Body of pancreas (tissue), 4 donors: Measurements from ENCODE around the gene CFAP410. TPM values are rescaled to one million over a fixed set of nuclear protein-coding genes. Genes with fewer than 3 reads are reported as not detected.

Source experiments
- ATAC-seq: fragments of 150-250 bp; one replicate; pipeline ENCODE4 v1.9.1; 2016
- DNase-seq, 4 donors: peaks; one replicate each; pipeline ENCODE4 v3.0.0-alpha.2; 2019
- H3K27ac ChIP-seq, 4 donors: fragments of 200-600 bp; sonication (generic); 1 replicate in 3 of 4; 2 replicates in 1 of 4; pipeline versions ENCODE4 v1.5.1 to v1.6.1; 2016 to 2019; ENCODE audit warnings: mild to moderate bottlenecking in 1 of 4, mixed read lengths in 1 of 4, moderate library complexity in 1 of 4
- H3K27me3 ChIP-seq, 2 donors: fragments of 200-600 bp; sonication (generic); one replicate each; pipeline ENCODE4 v1.6.0; 2016; ENCODE audit warnings: mild to moderate bottlenecking in 1 of 2
- H3K36me3 ChIP-seq, 2 donors: fragments of 200-600 bp; sonication (generic); replicated peaks in 1 of 2; 2 replicates each; pipeline ENCODE4 v1.5.1; 2016; ENCODE audit warnings: low read depth in 2 of 2; ENCODE audit not compliant: insufficient read depth in 1 of 2
- H3K4me1 ChIP-seq: fragments of 200-600 bp; sonication (generic); one replicate; pipeline ENCODE4 v1.6.0; 2016
- H3K4me3 ChIP-seq, 2 donors: fragments of 200-600 bp; sonication (generic); 1 replicate in 1 of 2; 2 replicates in 1 of 2; pipeline ENCODE4 v1.5.1; 2016 to 2019
- H3K9me3 ChIP-seq, 3 donors: fragments of 200-600 bp; sonication (generic); 1 replicate in 2 of 3; 2 replicates in 1 of 3; pipeline ENCODE4 v1.5.1; 2016
- POLR2A ChIP-seq, 3 donors: fragments of 450-650 bp; IDR thresholded peaks; one replicate each; pipeline ENCODE4 v1.6.1; 2016; ENCODE audit warnings: antibody characterized with exemption in 3 of 3, mild to moderate bottlenecking in 2 of 3
- WGBS, 2 donors: methylation state at CpG; one replicate each; pipeline ENCODE4 v1.1.5; 2017; 5-methylcytosine and 5-hydroxymethylcytosine counted together
- intact Hi-C: fragments of 100-400 bp; cut with DNase I; formaldehyde crosslinking; loops from one replicate; pipeline ENCODE4 v1.15.1; 2023
- total RNA-seq, 2 donors: library from RNA; depleted of rRNA; stranded (reverse); fragments of >200 nt; gene quantifications; one replicate each; pipeline ENCODE4 v1.1.0, GENCODE V29; 2016
- TF ChIP-seq, protein P1 (sequence below), 7 experiments: fragments of 450-650 bp in 4 of 7; fragments of 200-600 bp in 3 of 7; sonication (generic) in 3 of 7; IDR thresholded peaks; one replicate each; pipeline ENCODE4 v1.5.1; 2016 to 2019; ENCODE audit warnings: antibody characterized with exemption in 7 of 7

The CFAP410 gene
- total RNA-seq, 2 donors from 2014 or later = 24.6 to 43.8 TPM

DNA sequence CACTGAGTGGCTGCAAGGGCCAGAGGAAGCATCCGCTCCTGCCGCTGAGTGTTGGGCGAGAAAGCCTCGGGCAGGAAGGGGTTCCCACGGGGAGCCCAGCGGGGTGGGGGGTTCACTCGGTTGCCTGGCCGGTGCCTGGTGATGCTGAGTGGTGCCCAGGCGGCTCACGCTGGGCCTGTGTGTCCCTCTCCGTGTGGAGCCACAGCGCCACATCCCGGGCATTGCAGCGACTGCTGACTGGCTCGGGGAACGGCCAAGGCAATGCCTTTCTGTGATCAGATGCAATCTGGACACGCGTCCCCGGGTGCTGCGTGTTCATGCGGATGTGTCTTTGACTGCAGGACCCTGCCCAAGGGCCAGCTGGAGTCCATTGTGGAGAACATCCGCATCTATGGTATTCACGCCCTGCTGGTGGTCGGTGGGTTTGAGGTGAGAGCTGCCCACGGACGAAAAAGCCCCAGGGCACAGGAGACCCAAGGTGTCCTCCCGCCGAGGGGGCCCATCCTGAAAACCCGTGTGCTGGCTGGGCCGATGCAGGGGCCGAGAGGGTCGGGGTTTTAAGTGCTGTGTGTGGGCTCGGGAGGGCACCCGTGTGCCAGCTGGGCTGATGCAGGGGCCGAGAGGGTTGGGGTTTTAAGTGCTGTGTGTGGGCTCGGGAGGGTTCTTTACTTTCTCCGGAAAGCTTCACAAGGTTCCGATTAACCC, 16.4 kb downstream of the CFAP410 start:
- Histone ChIP-seq H3K4me1 (no peaks in the 10 kb centered on the region), H3K9me3 (no peaks in the 10 kb centered on the region), H3K27me3 (no peaks in the 10 kb centered on the region), H3K4me3 (no peak overlapping the region), H3K27ac (no peak overlapping the region), H3K36me3 (peaks cover 0 to 7% of the 10 kb centered on the region in 2 donors)
- DNase-seq (no peak), ATAC-seq (no peak)
- intact Hi-C loops = no loop called here
- no peak for TF ChIP-seq POLR2A (IDR thresholded peaks at IDR 0.05)
- TF ChIP-seq, protein P1, sequence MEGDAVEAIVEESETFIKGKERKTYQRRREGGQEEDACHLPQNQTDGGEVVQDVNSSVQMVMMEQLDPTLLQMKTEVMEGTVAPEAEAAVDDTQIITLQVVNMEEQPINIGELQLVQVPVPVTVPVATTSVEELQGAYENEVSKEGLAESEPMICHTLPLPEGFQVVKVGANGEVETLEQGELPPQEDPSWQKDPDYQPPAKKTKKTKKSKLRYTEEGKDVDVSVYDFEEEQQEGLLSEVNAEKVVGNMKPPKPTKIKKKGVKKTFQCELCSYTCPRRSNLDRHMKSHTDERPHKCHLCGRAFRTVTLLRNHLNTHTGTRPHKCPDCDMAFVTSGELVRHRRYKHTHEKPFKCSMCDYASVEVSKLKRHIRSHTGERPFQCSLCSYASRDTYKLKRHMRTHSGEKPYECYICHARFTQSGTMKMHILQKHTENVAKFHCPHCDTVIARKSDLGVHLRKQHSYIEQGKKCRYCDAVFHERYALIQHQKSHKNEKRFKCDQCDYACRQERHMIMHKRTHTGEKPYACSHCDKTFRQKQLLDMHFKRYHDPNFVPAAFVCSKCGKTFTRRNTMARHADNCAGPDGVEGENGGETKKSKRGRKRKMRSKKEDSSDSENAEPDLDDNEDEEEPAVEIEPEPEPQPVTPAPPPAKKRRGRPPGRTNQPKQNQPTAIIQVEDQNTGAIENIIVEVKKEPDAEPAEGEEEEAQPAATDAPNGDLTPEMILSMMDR (IDR thresholded peaks at IDR 0.05) = no peak
- 92 to 95% methylated on average over 12 to 36 of the region's 38 CpGs for WGBS, 2 donors

DNA sequence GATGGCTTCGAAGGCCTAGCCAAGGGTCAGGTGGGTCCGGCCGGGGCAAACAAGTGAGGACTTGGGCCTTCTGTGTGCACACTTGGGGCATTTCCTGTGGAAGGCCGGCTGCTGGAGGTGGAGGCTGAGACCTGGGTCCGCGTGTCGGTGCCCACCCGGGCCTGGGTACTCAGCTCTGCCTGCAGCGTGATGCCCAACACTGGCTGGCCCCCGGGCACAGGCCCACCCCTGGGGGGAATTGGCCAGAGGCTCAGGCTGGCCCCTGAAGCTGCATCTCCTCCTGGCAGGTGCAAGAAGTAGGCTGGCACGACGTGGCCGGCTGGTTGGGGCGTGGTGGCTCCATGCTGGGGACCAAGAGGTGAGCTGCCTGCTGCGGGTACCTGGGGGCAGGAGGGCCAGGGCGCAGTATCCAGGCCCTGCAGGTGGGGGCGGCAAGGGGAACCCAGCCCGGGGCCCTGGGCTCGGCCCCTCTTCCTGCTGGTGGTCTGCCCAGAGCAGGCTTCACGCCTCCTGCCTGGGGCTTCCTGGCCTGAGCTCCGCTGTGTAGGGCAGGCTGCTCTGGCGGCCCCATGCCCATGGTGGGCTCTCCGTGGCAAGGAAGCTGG, 17.2 kb downstream of the CFAP410 start:
- intact Hi-C loops = no loop called here
- DNase-seq = no peak
- H3K36me3 ChIP-seq = peaks cover 0 to 7% of the 10 kb centered on the region in 2 donors

DNA sequence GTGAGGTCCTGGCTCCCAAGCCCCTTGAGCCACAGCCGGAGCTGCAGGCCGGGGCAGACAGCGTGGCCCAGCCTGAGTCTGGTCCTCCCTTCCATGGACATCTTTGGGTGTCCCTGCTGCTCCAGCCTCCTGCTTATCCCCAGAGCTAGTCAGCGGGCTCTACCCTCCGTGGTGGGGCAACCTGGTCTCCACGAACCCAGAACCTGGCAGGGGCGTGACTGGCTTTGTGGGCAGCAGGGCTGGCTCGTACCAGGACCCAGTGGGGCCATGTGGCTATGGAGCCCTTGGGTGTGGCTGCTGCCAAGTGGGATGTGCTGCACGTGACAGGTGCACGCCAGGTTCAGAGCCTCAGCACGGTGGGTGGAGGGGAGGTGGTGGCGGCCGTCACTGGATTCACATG, 18.3 kb downstream of the CFAP410 start:
- ATAC-seq (no peak), DNase-seq (no peak)
- WGBS, 2 donors = 91 to 96% methylated on average over 4 to 12 of the region's 13 CpGs
- Histone ChIP-seq H3K4me3 (no peak overlapping the region), H3K36me3 (peaks cover 0 to 9% of the 10 kb centered on the region in 2 donors), H3K4me1 (no peaks in the 10 kb centered on the region), H3K9me3 (no peaks in the 10 kb centered on the region), H3K27me3 (no peaks in the 10 kb centered on the region), H3K27ac (no peak overlapping the region)
- intact Hi-C loops = no loop called here
- TF ChIP-seq, protein P1 (IDR thresholded peaks at IDR 0.05) = no peak
- no peak for TF ChIP-seq POLR2A (IDR thresholded peaks at IDR 0.05)

More for the DNA sequence above, 17.2 kb downstream of the CFAP410 start:
- H3K9me3 ChIP-seq = no peaks in the 10 kb centered on the region
- ATAC-seq = no peak
- no peak overlapping the region for H3K27ac ChIP-seq
- H3K27me3 ChIP-seq = no peaks in the 10 kb centered on the region
- H3K4me3 ChIP-seq = no peak overlapping the region
- TF ChIP-seq, protein P1 (IDR thresholded peaks at IDR 0.05) = no peak
- no peak for TF ChIP-seq POLR2A (IDR thresholded peaks at IDR 0.05)
- 73 to 96% methylated on average over 3 to 22 of the region's 23 CpGs for WGBS, 2 donors
- H3K4me1 ChIP-seq = no peaks in the 10 kb centered on the region

DNA sequence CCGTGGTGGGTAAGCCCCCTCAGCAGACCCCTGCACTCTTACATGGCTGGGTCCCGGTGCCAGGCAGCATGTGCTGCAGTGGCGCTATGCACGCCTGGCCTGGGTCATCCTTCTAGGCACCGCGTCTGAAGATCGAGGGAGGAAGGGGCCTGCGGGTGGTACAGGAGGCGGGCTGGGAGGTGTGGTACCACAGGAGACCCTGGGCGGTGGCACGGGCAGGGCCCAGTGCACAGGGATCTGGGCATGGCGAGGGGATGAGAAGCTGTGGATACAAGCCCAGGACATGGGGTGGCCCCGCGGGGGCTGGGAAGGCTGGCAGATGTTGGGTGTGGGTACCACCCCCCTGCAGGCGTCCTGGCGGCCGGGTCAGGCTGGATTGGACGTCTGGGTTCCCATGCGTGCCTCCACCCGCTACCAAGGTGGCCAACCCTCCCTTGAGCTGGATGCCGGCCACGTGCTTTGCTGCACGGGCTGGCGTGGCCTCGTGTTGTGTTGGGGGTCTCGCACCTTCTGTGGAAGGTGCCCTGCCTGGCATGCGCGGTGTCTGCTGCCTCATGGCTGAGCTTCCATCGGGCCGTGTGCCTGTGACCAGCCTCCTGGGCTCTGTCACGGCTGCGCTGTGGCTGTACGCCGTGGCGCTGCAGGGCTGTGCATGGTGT, 19.7 kb downstream of the CFAP410 start:
- ATAC-seq (no peak), DNase-seq (no peak)
- Histone ChIP-seq H3K36me3 (peaks cover 0 to 9% of the 10 kb centered on the region in 2 donors), H3K4me1 (no peaks in the 10 kb centered on the region), H3K9me3 (no peaks in the 10 kb centered on the region), H3K27ac (no peak overlapping the region), H3K4me3 (no peak overlapping the region), H3K27me3 (no peaks in the 10 kb centered on the region)
- TF ChIP-seq, protein P1 (IDR thresholded peaks at IDR 0.05) = no peak
- no peak for TF ChIP-seq POLR2A (IDR thresholded peaks at IDR 0.05)
- intact Hi-C loops = loop anchor here (10.0 kb wide), 1 partner anchor 55 kb away; the partner anchor contains the start of gene DNMT3L
- WGBS, 2 donors = 95% methylated on average over 14 to 31 of the region's 35 CpGs
